Measurements from ENCODE around the gene CFAP52. TPM values are rescaled to one million over a fixed set of nuclear protein-coding genes. Genes with fewer than 3 reads are reported as not detected.

Gene CFAP52, protein sequence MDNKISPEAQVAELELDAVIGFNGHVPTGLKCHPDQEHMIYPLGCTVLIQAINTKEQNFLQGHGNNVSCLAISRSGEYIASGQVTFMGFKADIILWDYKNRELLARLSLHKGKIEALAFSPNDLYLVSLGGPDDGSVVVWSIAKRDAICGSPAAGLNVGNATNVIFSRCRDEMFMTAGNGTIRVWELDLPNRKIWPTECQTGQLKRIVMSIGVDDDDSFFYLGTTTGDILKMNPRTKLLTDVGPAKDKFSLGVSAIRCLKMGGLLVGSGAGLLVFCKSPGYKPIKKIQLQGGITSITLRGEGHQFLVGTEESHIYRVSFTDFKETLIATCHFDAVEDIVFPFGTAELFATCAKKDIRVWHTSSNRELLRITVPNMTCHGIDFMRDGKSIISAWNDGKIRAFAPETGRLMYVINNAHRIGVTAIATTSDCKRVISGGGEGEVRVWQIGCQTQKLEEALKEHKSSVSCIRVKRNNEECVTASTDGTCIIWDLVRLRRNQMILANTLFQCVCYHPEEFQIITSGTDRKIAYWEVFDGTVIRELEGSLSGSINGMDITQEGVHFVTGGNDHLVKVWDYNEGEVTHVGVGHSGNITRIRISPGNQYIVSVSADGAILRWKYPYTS
- total RNA-seq (under 1 TPM in 1 of 4 donors, not detected in 3; 0.99 TPM), polyA plus RNA-seq (under 1 TPM in 1 of 3 donors, not detected in 2; 0.03 TPM)

DNA sequence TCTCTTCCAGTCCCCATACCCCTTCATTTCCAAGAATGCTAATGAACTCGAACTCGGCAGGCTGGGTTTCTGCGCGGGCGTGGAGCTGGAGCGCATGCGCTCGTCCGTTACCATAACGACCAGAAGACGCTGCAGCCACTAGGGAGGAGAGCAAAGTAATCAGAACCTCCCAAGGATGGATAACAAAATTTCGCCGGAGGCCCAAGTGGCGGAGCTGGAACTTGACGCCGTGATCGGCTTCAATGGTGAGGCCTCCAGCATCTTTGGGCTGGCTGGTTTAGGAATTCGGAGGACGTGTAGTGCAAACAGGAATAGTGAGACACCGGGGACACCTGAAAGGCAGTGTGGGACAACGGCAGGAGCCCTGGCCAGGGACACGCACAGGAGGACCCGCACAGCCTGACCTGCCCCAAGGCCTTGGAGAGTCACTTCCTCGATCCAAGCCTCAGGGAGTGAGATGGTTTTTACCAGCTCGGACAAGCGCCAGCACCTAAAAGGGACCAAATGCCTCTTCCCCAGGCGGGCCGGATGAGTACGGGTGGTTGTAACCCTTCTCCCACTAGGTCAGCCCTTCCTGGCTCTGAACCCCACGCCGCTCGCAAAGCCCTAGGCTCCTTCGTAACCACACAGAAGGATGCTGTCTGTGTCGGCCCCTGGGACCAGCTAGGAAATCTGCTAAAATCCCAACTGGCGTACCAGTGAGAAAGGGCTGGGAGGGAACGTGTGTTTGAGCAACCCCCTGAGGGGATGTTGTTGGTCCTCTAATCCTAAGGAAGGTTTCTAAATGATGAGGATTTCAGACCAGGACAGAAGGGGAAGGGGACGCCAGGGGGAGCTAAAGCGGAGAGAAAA, at the start of gene CFAP52:
CFAP52 (plus strand) TSS at position 122 of the 852 bp plus-strand sequence; CDS start at position 176, 54 bp downstream.
- H3K4me1 ChIP-seq = peaks cover 0 to 26% (median 18%) of the 10 kb centered on the region in 4 donors
- H3K9me3 ChIP-seq = no peaks in the 10 kb centered on the region
- no peak for TF ChIP-seq POLR2AphosphoS5 (IDR thresholded peaks at IDR 0.05)
- TF ChIP-seq, protein P1, sequence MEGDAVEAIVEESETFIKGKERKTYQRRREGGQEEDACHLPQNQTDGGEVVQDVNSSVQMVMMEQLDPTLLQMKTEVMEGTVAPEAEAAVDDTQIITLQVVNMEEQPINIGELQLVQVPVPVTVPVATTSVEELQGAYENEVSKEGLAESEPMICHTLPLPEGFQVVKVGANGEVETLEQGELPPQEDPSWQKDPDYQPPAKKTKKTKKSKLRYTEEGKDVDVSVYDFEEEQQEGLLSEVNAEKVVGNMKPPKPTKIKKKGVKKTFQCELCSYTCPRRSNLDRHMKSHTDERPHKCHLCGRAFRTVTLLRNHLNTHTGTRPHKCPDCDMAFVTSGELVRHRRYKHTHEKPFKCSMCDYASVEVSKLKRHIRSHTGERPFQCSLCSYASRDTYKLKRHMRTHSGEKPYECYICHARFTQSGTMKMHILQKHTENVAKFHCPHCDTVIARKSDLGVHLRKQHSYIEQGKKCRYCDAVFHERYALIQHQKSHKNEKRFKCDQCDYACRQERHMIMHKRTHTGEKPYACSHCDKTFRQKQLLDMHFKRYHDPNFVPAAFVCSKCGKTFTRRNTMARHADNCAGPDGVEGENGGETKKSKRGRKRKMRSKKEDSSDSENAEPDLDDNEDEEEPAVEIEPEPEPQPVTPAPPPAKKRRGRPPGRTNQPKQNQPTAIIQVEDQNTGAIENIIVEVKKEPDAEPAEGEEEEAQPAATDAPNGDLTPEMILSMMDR (IDR thresholded peaks at IDR 0.05) = peak; percentile 18 to 50 (median 48)
- intact Hi-C loops (cut with DNase I) = loop anchor here (5.0 kb wide), 1 partner anchor 191 kb away; no protein-coding TSS in a partner anchor
- peak within 1 kb of the TSS; percentile 66 to 73 (median 68) for H3K27ac ChIP-seq
- peak within 1 kb of the TSS; percentile 67 to 75 (median 70) for H3K4me3 ChIP-seq
- WGBS, 2 donors = 5 to 10% methylated on average over 38 of the region's 38 CpGs
- no peaks in the 10 kb centered on the region for H3K27me3 ChIP-seq
- H3K36me3 ChIP-seq = no peaks in the 10 kb centered on the region
- DNase-seq = peak; percentile 83

DNA sequence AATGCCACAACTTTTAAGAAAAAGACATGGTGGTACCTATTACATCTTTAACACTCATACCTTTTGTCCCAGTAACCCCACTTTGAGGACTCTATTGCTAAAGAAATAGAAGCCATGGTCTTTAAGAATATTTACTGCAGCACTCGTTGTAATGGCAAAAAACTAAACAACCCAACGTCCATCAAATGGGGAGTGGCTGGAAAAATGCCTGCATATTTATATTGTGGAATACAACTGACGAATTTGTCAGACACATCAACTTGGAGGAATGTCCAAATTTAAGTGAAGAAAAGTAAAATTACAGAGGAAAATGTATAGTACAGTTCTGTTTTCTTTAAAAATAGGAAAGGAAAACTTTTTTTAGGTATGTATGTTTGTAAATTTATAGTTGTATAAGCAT, 48.7 kb upstream of the CFAP52 start:
- no peaks in the 10 kb centered on the region for H3K36me3 ChIP-seq
- no peak overlapping the region for H3K4me3 ChIP-seq
- no peak overlapping the region for H3K27ac ChIP-seq
- intact Hi-C loops (cut with DNase I) = loop anchor here (10.0 kb wide), 1 partner anchor 243 kb away; no protein-coding TSS in a partner anchor
- H3K9me3 ChIP-seq = no peaks in the 10 kb centered on the region
- WGBS, 2 donors = 35 to 65% methylated on average over 3 of the region's 3 CpGs
- no peaks in the 10 kb centered on the region for H3K4me1 ChIP-seq
- TF ChIP-seq, protein P1 (IDR thresholded peaks at IDR 0.05) = no peak
- TF ChIP-seq EP300 (IDR thresholded peaks at IDR 0.05) (no peak), POLR2A (IDR thresholded peaks at IDR 0.05) (no peak), POLR2AphosphoS5 (IDR thresholded peaks at IDR 0.05) (no peak)
- no peak for DNase-seq
- H3K27me3 ChIP-seq = no peaks in the 10 kb centered on the region

DNA sequence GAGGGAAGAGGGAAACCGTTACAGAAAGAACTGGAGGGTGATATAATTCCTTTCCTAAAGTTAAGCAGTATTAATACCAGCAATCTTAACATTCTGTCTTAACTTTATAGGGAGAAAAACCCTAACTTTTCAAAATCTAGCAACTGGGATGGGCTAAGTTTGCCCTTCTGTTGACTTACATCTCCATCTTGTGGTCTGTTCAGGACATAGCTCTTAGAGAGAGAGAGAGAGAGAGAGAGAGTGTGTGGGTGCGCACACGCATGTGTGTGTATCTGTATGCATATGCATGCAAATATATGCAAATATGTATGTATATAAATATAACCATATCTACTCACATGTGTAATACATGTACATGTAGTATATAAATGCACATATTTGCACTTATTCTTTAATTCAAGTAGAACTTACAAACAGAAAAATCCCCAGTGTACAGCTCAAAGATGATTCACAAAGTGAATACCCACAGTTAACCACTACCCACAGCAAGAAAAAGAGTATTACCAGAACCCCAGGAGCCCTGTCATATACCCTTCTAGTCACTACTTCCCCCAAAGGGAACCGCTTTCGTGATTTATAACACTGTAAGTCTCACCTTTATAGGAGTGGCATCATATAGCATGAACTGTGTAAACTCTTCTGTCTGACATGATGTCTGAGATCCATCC, 47.3 kb upstream of the CFAP52 start:
- no peak overlapping the region for H3K4me3 ChIP-seq
- H3K4me1 ChIP-seq = no peaks in the 10 kb centered on the region
- no peaks in the 10 kb centered on the region for H3K27me3 ChIP-seq
- WGBS, 2 donors = 68 to 71% methylated on average over 5 of the region's 5 CpGs
- intact Hi-C loops (cut with DNase I) = loop anchor here (10.0 kb wide), 1 partner anchor 244 kb away; no protein-coding TSS in a partner anchor
- TF ChIP-seq, protein P1 (IDR thresholded peaks at IDR 0.05) = peak; percentile 12 to 30 (median 16)
- no peak for TF ChIP-seq EP300 (IDR thresholded peaks at IDR 0.05)
- TF ChIP-seq POLR2A (IDR thresholded peaks at IDR 0.05) = no peak
- no peak overlapping the region for H3K27ac ChIP-seq
- H3K36me3 ChIP-seq = no peaks in the 10 kb centered on the region
- H3K9me3 ChIP-seq = no peaks in the 10 kb centered on the region
- no peak for DNase-seq

DNA sequence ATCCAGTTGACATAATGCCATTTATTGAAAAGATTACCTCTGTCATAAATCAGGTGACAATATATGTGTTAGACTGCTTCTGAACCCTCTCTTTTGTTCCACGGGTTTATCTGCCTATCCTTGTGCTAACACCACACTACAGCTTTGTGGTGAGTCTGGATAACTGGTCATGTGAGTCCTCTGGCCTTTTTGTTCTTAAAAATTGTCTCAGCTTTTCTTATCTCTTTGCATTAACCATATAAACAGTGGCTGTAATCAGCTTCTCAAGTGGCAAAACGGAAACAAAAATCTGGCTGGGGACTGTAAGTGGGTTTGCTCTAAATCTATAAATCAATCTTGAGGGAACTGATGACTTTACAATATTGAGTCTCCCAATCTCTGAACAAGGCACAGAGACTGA, 45.4 kb upstream of the CFAP52 start:
- H3K4me1 ChIP-seq = no peaks in the 10 kb centered on the region
- intact Hi-C loops (cut with DNase I) = no loop called here
- H3K27ac ChIP-seq = no peak overlapping the region
- DNase-seq = no peak
- TF ChIP-seq POLR2AphosphoS5 (IDR thresholded peaks at IDR 0.05) (no peak), POLR2A (IDR thresholded peaks at IDR 0.05) (no peak), EP300 (IDR thresholded peaks at IDR 0.05) (no peak)
- TF ChIP-seq, protein P1 (IDR thresholded peaks at IDR 0.05) = no peak
- 18 to 49% methylated on average over 2 of the region's 2 CpGs for WGBS, 2 donors
- no peak overlapping the region for H3K4me3 ChIP-seq
- no peaks in the 10 kb centered on the region for H3K36me3 ChIP-seq
- H3K27me3 ChIP-seq = no peaks in the 10 kb centered on the region
- H3K9me3 ChIP-seq = no peaks in the 10 kb centered on the region

Data from sigmoid colon (tissue), 7 donors.